ENCODE results near the gene FSCN2. TPM values are rescaled to one million over a fixed set of nuclear protein-coding genes. Genes with fewer than 3 reads are reported as not detected.

The FSCN2 gene
- polyA plus RNA-seq, 1 donor = 1.5 TPM

- Histone ChIP-seq H3K4me3 (ENCODE audit: low read length) (no peak overlapping the region), H3K27me3 (ENCODE audit: control insufficient read depth, insufficient read depth, low read length) (no peaks in the 10 kb centered on the region), H3K4me1 (ENCODE audit: control insufficient read depth, insufficient read depth, low read length) (no peaks in the 10 kb centered on the region), H3K27ac (ENCODE audit: low read length) (no peak overlapping the region), H3K36me3 (ENCODE audit: control insufficient read depth, insufficient read depth, low read length) (peaks cover 80% of the 10 kb centered on the region), H3K9me3 (ENCODE audit: control insufficient read depth, low read depth, low read length) (no peaks in the 10 kb centered on the region)
- DNase-seq = no peak
- WGBS (ENCODE audit: insufficient coverage, low lambda C conversion rate) = no CpG with 5 or more reads among the region's 14 CpGs
These were observed 15.1 kb downstream of the FSCN2 start for GRCh38 chr17:81543339-81543675.

GRCh38 chr17:81543756-81544155 lies 15.6 kb downstream of the FSCN2 start:
- no peaks in the 10 kb centered on the region for H3K4me1 ChIP-seq (ENCODE audit: control insufficient read depth, insufficient read depth, low read length)
- no peak overlapping the region for H3K4me3 ChIP-seq (ENCODE audit: low read length)
- no CpG with 5 or more reads among the region's 15 CpGs for WGBS (ENCODE audit: insufficient coverage, low lambda C conversion rate)
- no peaks in the 10 kb centered on the region for H3K27me3 ChIP-seq (ENCODE audit: control insufficient read depth, insufficient read depth, low read length)
- H3K9me3 ChIP-seq (ENCODE audit: control insufficient read depth, low read depth, low read length) = no peaks in the 10 kb centered on the region
- no peak overlapping the region for H3K27ac ChIP-seq (ENCODE audit: low read length)
- no peak for DNase-seq
- H3K36me3 ChIP-seq (ENCODE audit: control insufficient read depth, insufficient read depth, low read length) = peaks cover 83% of the 10 kb centered on the region

- Histone ChIP-seq H3K4me1 (ENCODE audit: control insufficient read depth, insufficient read depth, low read length) (no peaks in the 10 kb centered on the region), H3K36me3 (ENCODE audit: control insufficient read depth, insufficient read depth, low read length) (peaks cover 87% of the 10 kb centered on the region), H3K27me3 (ENCODE audit: control insufficient read depth, insufficient read depth, low read length) (no peaks in the 10 kb centered on the region), H3K27ac (ENCODE audit: low read length) (no peak overlapping the region), H3K9me3 (ENCODE audit: control insufficient read depth, low read depth, low read length) (no peaks in the 10 kb centered on the region), H3K4me3 (ENCODE audit: low read length) (no peak overlapping the region)
- DNase-seq = no peak
- WGBS (ENCODE audit: insufficient coverage, low lambda C conversion rate) = no CpG with 5 or more reads among the region's 16 CpGs
These were observed 16.3 kb downstream of the FSCN2 start for GRCh38 chr17:81544281-81544974.

- H3K9me3 ChIP-seq (ENCODE audit: control insufficient read depth, low read depth, low read length) = peaks cover 3% of the 10 kb centered on the region
- peaks cover 87% of the 10 kb centered on the region for H3K36me3 ChIP-seq (ENCODE audit: control insufficient read depth, insufficient read depth, low read length)
These were observed 17.2 kb downstream of the FSCN2 start for GRCh38 chr17:81545160-81545949.

GRCh38 chr17:81546906-81547613 lies 18.9 kb downstream of the FSCN2 start:
- Histone ChIP-seq H3K27ac (ENCODE audit: low read length) (no peak overlapping the region), H3K27me3 (ENCODE audit: control insufficient read depth, insufficient read depth, low read length) (no peaks in the 10 kb centered on the region), H3K4me1 (ENCODE audit: control insufficient read depth, insufficient read depth, low read length) (no peaks in the 10 kb centered on the region), H3K4me3 (ENCODE audit: low read length) (no peak overlapping the region), H3K36me3 (ENCODE audit: control insufficient read depth, insufficient read depth, low read length) (peaks cover 78% of the 10 kb centered on the region), H3K9me3 (ENCODE audit: control insufficient read depth, low read depth, low read length) (peaks cover 4% of the 10 kb centered on the region)
- WGBS (ENCODE audit: insufficient coverage, low lambda C conversion rate) = no CpG with 5 or more reads among the region's 36 CpGs
- no peak for DNase-seq

More at GRCh38 chr17:81545160-81545949, 17.2 kb downstream of the FSCN2 start:
- WGBS (ENCODE audit: insufficient coverage, low lambda C conversion rate) = no CpG with 5 or more reads among the region's 24 CpGs
- H3K4me3 ChIP-seq (ENCODE audit: low read length) = no peak overlapping the region
- no peak overlapping the region for H3K27ac ChIP-seq (ENCODE audit: low read length)
- no peaks in the 10 kb centered on the region for H3K27me3 ChIP-seq (ENCODE audit: control insufficient read depth, insufficient read depth, low read length)
- no peak for DNase-seq
- H3K4me1 ChIP-seq (ENCODE audit: control insufficient read depth, insufficient read depth, low read length) = no peaks in the 10 kb centered on the region

GRCh38 chr17:81547614-81547982 lies 19.4 kb downstream of the FSCN2 start:
- Histone ChIP-seq H3K4me1 (ENCODE audit: control insufficient read depth, insufficient read depth, low read length) (no peaks in the 10 kb centered on the region), H3K36me3 (ENCODE audit: control insufficient read depth, insufficient read depth, low read length) (peaks cover 74% of the 10 kb centered on the region), H3K27me3 (ENCODE audit: control insufficient read depth, insufficient read depth, low read length) (no peaks in the 10 kb centered on the region), H3K27ac (ENCODE audit: low read length) (no peak overlapping the region), H3K4me3 (ENCODE audit: low read length) (no peak overlapping the region), H3K9me3 (ENCODE audit: control insufficient read depth, low read depth, low read length) (peaks cover 4% of the 10 kb centered on the region)
- DNase-seq = no peak
- WGBS (ENCODE audit: insufficient coverage, low lambda C conversion rate) = no CpG with 5 or more reads among the region's 14 CpGs

- DNase-seq = no peak
- H3K36me3 ChIP-seq (ENCODE audit: control insufficient read depth, insufficient read depth, low read length) = peaks cover 60% of the 10 kb centered on the region
- WGBS (ENCODE audit: insufficient coverage, low lambda C conversion rate) = no CpG with 5 or more reads among the region's 16 CpGs
These were observed 20.9 kb downstream of the FSCN2 start for GRCh38 chr17:81549031-81549557.

GRCh38 chr17:81549826-81550225 lies 21.6 kb downstream of the FSCN2 start:
- H3K4me1 ChIP-seq (ENCODE audit: control insufficient read depth, insufficient read depth, low read length) = peaks cover 15% of the 10 kb centered on the region
- H3K9me3 ChIP-seq (ENCODE audit: control insufficient read depth, low read depth, low read length) = peaks cover 4% of the 10 kb centered on the region
- peaks cover 53% of the 10 kb centered on the region for H3K36me3 ChIP-seq (ENCODE audit: control insufficient read depth, insufficient read depth, low read length)
- H3K4me3 ChIP-seq (ENCODE audit: low read length) = no peak overlapping the region
- no peak overlapping the region for H3K27ac ChIP-seq (ENCODE audit: low read length)
- no peak for DNase-seq
- no CpG with 5 or more reads among the region's 8 CpGs for WGBS (ENCODE audit: insufficient coverage, low lambda C conversion rate)
- no peaks in the 10 kb centered on the region for H3K27me3 ChIP-seq (ENCODE audit: control insufficient read depth, insufficient read depth, low read length)

More at GRCh38 chr17:81549031-81549557, 20.9 kb downstream of the FSCN2 start:
- no peak overlapping the region for H3K27ac ChIP-seq (ENCODE audit: low read length)
- H3K4me1 ChIP-seq (ENCODE audit: control insufficient read depth, insufficient read depth, low read length) = peaks cover 10% of the 10 kb centered on the region
- H3K4me3 ChIP-seq (ENCODE audit: low read length) = no peak overlapping the region
- H3K9me3 ChIP-seq (ENCODE audit: control insufficient read depth, low read depth, low read length) = peaks cover 4% of the 10 kb centered on the region
- no peaks in the 10 kb centered on the region for H3K27me3 ChIP-seq (ENCODE audit: control insufficient read depth, insufficient read depth, low read length)

- Histone ChIP-seq H3K36me3 (ENCODE audit: control insufficient read depth, insufficient read depth, low read length) (peaks cover 49% of the 10 kb centered on the region), H3K4me1 (ENCODE audit: control insufficient read depth, insufficient read depth, low read length) (peaks cover 15% of the 10 kb centered on the region), H3K4me3 (ENCODE audit: low read length) (no peak overlapping the region), H3K9me3 (ENCODE audit: control insufficient read depth, low read depth, low read length) (peaks cover 4% of the 10 kb centered on the region), H3K27ac (ENCODE audit: low read length) (no peak overlapping the region), H3K27me3 (ENCODE audit: control insufficient read depth, insufficient read depth, low read length) (no peaks in the 10 kb centered on the region)
- no peak for DNase-seq
- WGBS (ENCODE audit: insufficient coverage, low lambda C conversion rate) = no CpG with 5 or more reads among the region's 15 CpGs
These were observed 22.1 kb downstream of the FSCN2 start for GRCh38 chr17:81550285-81550684.

GRCh38 chr17:81550830-81551457 lies 22.8 kb downstream of the FSCN2 start:
- Histone ChIP-seq H3K36me3 (ENCODE audit: control insufficient read depth, insufficient read depth, low read length) (peaks cover 42% of the 10 kb centered on the region), H3K27ac (ENCODE audit: low read length) (no peak overlapping the region), H3K4me1 (ENCODE audit: control insufficient read depth, insufficient read depth, low read length) (peaks cover 21% of the 10 kb centered on the region), H3K9me3 (ENCODE audit: control insufficient read depth, low read depth, low read length) (peaks cover 4% of the 10 kb centered on the region), H3K4me3 (ENCODE audit: low read length) (peak overlapping the region; percentile 76), H3K27me3 (ENCODE audit: control insufficient read depth, insufficient read depth, low read length) (no peaks in the 10 kb centered on the region)
- no peak for DNase-seq
- WGBS (ENCODE audit: insufficient coverage, low lambda C conversion rate) = no CpG with 5 or more reads among the region's 27 CpGs

Measured in large intestine (tissue), 3 donors.